Measurements from ENCODE around the gene PTPRN2. TPM values are rescaled to one million over a fixed set of nuclear protein-coding genes. Genes with fewer than 3 reads are reported as not detected.
A peak's percentile ranks its signal among the peaks of the same experiment; 100 is the strongest.

Gene PTPRN2
- total RNA-seq, 4 donors from 2014 or later = 14.9 to 34.3 (median 21.3) TPM

DNA sequence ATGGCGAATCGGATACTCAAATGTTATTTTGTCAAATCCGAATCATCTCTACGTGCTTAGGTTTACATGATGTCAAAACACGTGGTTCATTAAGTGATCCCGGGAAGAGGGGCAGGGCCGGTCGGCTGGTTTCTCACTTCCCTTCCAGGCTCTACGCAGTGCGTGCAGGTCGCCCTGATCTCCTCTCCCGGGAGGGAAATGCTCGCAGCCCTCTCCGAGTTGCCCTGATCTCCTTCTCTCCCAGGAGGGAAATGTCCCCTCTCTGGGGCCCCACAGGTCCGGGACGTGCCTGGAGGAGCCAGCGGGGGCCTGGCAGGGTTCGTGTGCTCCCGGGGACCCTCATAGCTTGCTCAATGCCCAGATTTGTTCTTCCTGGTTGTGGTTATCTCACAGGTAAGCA is 1048.1 kb downstream of the PTPRN2 start:
- Histone ChIP-seq H3K4me1 (no peaks in the 10 kb centered on the region), H3K27ac (no peak overlapping the region), H3K36me3 (no peaks in the 10 kb centered on the region), H3K9me3 (no peaks in the 10 kb centered on the region), H3K27me3 (no peaks in the 10 kb centered on the region), H3K4me3 (no peak overlapping the region)
- no peak for TF ChIP-seq POLR2A (IDR thresholded peaks at IDR 0.05)
- TF ChIP-seq, protein P1, sequence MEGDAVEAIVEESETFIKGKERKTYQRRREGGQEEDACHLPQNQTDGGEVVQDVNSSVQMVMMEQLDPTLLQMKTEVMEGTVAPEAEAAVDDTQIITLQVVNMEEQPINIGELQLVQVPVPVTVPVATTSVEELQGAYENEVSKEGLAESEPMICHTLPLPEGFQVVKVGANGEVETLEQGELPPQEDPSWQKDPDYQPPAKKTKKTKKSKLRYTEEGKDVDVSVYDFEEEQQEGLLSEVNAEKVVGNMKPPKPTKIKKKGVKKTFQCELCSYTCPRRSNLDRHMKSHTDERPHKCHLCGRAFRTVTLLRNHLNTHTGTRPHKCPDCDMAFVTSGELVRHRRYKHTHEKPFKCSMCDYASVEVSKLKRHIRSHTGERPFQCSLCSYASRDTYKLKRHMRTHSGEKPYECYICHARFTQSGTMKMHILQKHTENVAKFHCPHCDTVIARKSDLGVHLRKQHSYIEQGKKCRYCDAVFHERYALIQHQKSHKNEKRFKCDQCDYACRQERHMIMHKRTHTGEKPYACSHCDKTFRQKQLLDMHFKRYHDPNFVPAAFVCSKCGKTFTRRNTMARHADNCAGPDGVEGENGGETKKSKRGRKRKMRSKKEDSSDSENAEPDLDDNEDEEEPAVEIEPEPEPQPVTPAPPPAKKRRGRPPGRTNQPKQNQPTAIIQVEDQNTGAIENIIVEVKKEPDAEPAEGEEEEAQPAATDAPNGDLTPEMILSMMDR (IDR thresholded peaks at IDR 0.05) = no peak
- peak in 1 of 3 donors; percentile 16 for DNase-seq

DNA sequence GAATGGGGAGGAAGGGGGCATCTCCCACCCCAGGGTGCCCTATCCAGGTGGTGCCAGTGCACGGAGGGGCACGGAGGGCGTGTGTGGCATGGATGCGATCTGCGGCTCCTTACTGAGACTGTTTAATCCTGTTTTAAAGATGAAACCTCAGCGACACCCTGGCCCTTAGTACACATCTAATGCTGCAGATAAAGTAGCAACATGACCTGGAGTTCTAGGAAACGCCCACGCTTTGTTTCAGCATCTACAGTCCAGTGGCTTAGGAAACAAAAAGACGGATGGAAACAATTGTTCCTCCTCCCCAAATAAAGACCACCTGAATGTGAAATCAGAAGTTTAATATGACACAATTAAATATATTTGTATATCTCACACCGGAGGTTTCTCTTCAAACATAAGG is 1048.9 kb downstream of the PTPRN2 start:
- Histone ChIP-seq H3K27ac (no peak overlapping the region), H3K36me3 (no peaks in the 10 kb centered on the region), H3K4me3 (no peak overlapping the region), H3K4me1 (no peaks in the 10 kb centered on the region), H3K27me3 (no peaks in the 10 kb centered on the region), H3K9me3 (no peaks in the 10 kb centered on the region)
- DNase-seq = no peak
- TF ChIP-seq POLR2A (IDR thresholded peaks at IDR 0.05) = no peak
- TF ChIP-seq, protein P1 (IDR thresholded peaks at IDR 0.05) = no peak

DNA sequence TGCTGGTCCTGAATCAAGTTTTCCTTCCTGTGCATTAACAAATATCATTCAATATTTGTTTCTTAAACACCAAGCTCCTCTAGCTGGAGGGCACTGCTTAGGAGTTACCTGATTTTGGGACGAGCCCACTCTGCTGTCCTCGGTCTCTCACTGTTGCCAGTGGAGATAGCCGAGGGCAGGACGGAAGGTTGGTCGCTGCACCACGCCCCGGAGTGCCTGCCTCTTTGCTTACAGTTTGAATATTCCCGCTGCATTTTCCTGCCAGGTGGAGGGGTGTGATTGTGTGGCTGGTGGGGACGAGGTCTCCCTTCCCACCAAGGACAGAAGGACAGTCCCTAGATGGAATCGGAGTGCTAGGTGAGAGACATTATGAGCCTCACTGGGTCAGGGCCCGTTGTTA is 1049.3 kb downstream of the PTPRN2 start:
- no peaks in the 10 kb centered on the region for H3K4me1 ChIP-seq
- DNase-seq = peak in 1 of 3 donors; percentile 12
- TF ChIP-seq, protein P1 (IDR thresholded peaks at IDR 0.05) = no peak
- no peak for TF ChIP-seq POLR2A (IDR thresholded peaks at IDR 0.05)

DNA sequence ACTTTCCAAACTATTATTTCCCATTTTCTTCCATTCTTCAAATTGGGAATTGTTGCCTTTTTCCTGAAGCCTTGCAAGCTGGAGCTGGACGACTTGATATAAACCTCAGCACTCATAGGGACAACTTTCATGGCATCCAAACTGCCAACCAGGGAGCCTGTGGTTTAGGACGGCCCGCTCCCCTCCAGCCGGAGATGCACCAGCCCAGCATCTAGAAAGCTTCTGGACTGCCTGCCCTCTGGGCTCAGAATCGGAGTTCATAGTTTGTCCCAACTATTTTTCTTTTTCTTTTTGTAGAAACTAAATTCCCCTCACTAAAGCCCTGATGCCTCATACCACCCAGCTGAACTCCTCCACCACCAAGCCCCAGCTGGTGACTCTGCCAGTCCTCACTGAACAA is 1050.6 kb downstream of the PTPRN2 start:
- TF ChIP-seq, protein P1 (IDR thresholded peaks at IDR 0.05) = no peak
- TF ChIP-seq POLR2A (IDR thresholded peaks at IDR 0.05) = no peak
- H3K4me3 ChIP-seq = no peak overlapping the region
- H3K4me1 ChIP-seq = no peaks in the 10 kb centered on the region
- no peaks in the 10 kb centered on the region for H3K9me3 ChIP-seq
- no peaks in the 10 kb centered on the region for H3K36me3 ChIP-seq
- no peaks in the 10 kb centered on the region for H3K27me3 ChIP-seq
- peak in 1 of 3 donors; percentile 2 for DNase-seq
- H3K27ac ChIP-seq = no peak overlapping the region

More for the DNA sequence above, 1049.3 kb downstream of the PTPRN2 start:
- Histone ChIP-seq H3K4me3 (no peak overlapping the region), H3K27me3 (no peaks in the 10 kb centered on the region), H3K36me3 (no peaks in the 10 kb centered on the region), H3K27ac (no peak overlapping the region), H3K9me3 (no peaks in the 10 kb centered on the region)

DNA sequence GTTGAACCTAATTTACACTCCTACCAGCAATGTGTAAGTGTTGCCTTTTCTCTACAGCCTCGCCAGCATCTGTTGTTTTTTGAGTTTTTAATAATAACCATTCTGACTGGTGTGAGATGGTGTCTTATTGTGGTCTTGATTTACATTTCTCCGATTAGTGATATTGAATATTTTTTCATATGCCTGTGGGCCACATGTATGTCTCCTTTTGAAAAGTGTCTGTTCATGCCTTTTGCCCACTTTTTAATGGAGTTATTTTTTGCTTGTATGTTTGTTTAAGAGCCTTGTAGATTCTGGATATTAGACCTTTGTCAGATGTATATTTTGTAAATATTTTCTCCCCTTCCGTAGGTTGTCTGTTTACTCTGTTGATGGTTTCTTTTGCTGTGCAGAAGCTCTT is 1055.6 kb downstream of the PTPRN2 start:
- H3K4me1 ChIP-seq = no peaks in the 10 kb centered on the region
- no peak for DNase-seq
- no peak overlapping the region for H3K4me3 ChIP-seq
- TF ChIP-seq, protein P1 (IDR thresholded peaks at IDR 0.05) = no peak
- TF ChIP-seq POLR2A (IDR thresholded peaks at IDR 0.05) = no peak
- H3K36me3 ChIP-seq = no peaks in the 10 kb centered on the region
- no peak overlapping the region for H3K27ac ChIP-seq
- no peaks in the 10 kb centered on the region for H3K9me3 ChIP-seq
- no peaks in the 10 kb centered on the region for H3K27me3 ChIP-seq
